SK-N-SH (cell line): ENCODE results near the gene C14orf93. TPM values are rescaled to one million over a fixed set of nuclear protein-coding genes. Genes with fewer than 3 reads are reported as not detected.

ENCODE experiments used
- CTCF ChIA-PET: fragments of 300-600, 350-600 bp; formaldehyde crosslinking; extraction: SDS; loops from one replicate; lab custom pipeline; 2021; lab: Yijun Ruan, JAX
- POLR2A ChIA-PET: fragments of 350-600 bp; sonication (Branson Sonifier 250); formaldehyde crosslinking; extraction: SDS; loops from one replicate; lab custom pipeline; 2020; ENCODE audit warnings: antibody characterized with exemption, inconsistent platforms; lab: Yijun Ruan, JAX
- DNase-seq: peaks from one replicate; pipeline ENCODE4 v3.0.0; 2012
- H2AFZ ChIP-seq: fragments of 200-600 bp; sonication (generic); 2 replicates; pipeline ENCODE4 v1.8.1; 2016; ENCODE audit warnings: antibody characterized with exemption, mild to moderate bottlenecking, low read depth
- H3F3A ChIP-seq: fragments of 200-600 bp; sonication (generic); replicated peaks from 2 replicates; pipeline ENCODE3; 2016; ENCODE audit warnings: antibody characterized with exemption, mild to moderate bottlenecking; ENCODE audit not compliant: insufficient read depth
- H3K27ac ChIP-seq, 2 experiments: fragments of 200-500 bp in 1 of 2; fragments of 200-600 bp in 1 of 2; sonication (Bioruptor generic) in 1 of 2; sonication (generic), shearing (Covaris generic) in 1 of 2; 2 replicates each; pipeline versions ENCODE4 v1.5.1 to v1.6.1; 2014 to 2016; ENCODE audit warnings: low read depth in 2 of 2, inconsistent platforms in 1 of 2, low read length in 1 of 2, mild to moderate bottlenecking in 1 of 2, mixed read lengths in 1 of 2
- H3K27me3 ChIP-seq: fragments of 200-600 bp; sonication (generic), shearing (Covaris generic); 2 replicates; pipeline ENCODE4 v1.6.1; 2016; ENCODE audit warnings: mixed run types; ENCODE audit not compliant: insufficient read depth
- H3K36me3 ChIP-seq, 2 experiments: fragments of 200-500 bp in 1 of 2; fragments of 200-600 bp in 1 of 2; sonication (Bioruptor generic) in 1 of 2; sonication (generic) in 1 of 2; replicated peaks in 1 of 2; 2 replicates each; pipeline versions ENCODE3 to v1.5.1; 2014 to 2016; ENCODE audit warnings: low read length in 1 of 2, mild to moderate bottlenecking in 1 of 2; ENCODE audit not compliant: insufficient read depth in 2 of 2, control insufficient read depth in 1 of 2
- H3K4me1 ChIP-seq, 2 experiments: fragments of 200-500 bp in 1 of 2; fragments of 200-600 bp in 1 of 2; sonication (Bioruptor generic) in 1 of 2; sonication (generic), shearing (Covaris generic) in 1 of 2; 2 replicates each; pipeline versions ENCODE4 v1.5.1 to v1.6.1; 2014 to 2016; ENCODE audit warnings: low read depth in 1 of 2, low read length in 1 of 2, mixed run types in 1 of 2; ENCODE audit not compliant: insufficient read depth in 2 of 2, control insufficient read depth in 1 of 2
- H3K4me2 ChIP-seq: fragments of 200-600 bp; sonication (generic), shearing (Covaris generic); 2 replicates; pipeline ENCODE4 v1.6.1; 2017; ENCODE audit warnings: mixed run types
- H3K4me3 ChIP-seq, 2 experiments: fragments of 200-500 bp in 1 of 2; fragments of 200-600 bp in 1 of 2; sonication (Bioruptor generic) in 1 of 2; sonication (generic), shearing (Covaris generic) in 1 of 2; 2 replicates each; pipeline versions ENCODE4 v1.5.1 to v1.8.1; 2014 to 2016; ENCODE audit warnings: low read depth in 2 of 2, inconsistent platforms in 1 of 2, low read length in 1 of 2, mild to moderate bottlenecking in 1 of 2, mixed read lengths in 1 of 2, moderate library complexity in 1 of 2
- H3K79me2 ChIP-seq: fragments of 200-600 bp; sonication (generic); 2 replicates; pipeline ENCODE4 v1.8.1; 2017; ENCODE audit warnings: mild to moderate bottlenecking; ENCODE audit not compliant: insufficient read depth
- H3K9ac ChIP-seq: fragments of 200-600 bp; sonication (generic); 2 replicates; pipeline ENCODE4 v1.6.1; 2017; ENCODE audit warnings: mixed run types
- H3K9me2 ChIP-seq: fragments of 200-600 bp; sonication (generic); 2 replicates; pipeline ENCODE4 v1.6.1; 2017; ENCODE audit warnings: mixed run types
- H3K9me3 ChIP-seq: fragments of 200-600 bp; sonication (generic); 2 replicates; pipeline ENCODE4 v1.6.1; 2017; ENCODE audit warnings: mixed run types, mild to moderate bottlenecking, moderate library complexity
- H4K20me1 ChIP-seq: fragments of 200-600 bp; sonication (generic); 2 replicates; pipeline ENCODE4 v1.6.1; 2017; ENCODE audit warnings: mild to moderate bottlenecking, mixed run types; ENCODE audit not compliant: insufficient read depth
- CTCF ChIP-seq: fragments of 200-600 bp; sonication (generic); IDR thresholded peaks from 2 replicates; pipeline ENCODE4 v1.6.1; 2017; ENCODE audit warnings: antibody characterized with exemption, mild to moderate bottlenecking, moderate library complexity
- FOXM1 ChIP-seq: IDR thresholded peaks from 2 replicates; pipeline ENCODE4 v1.4.0; 2012; ENCODE audit warnings: low read depth, mild to moderate bottlenecking
- IRF3 ChIP-seq: fragments of 150-350 bp; IDR thresholded peaks from 2 replicates; pipeline ENCODE4 v1.6.1; 2016; ENCODE audit warnings: mild to moderate bottlenecking, low read depth, low read length
- JUND ChIP-seq: IDR thresholded peaks from 2 replicates; pipeline ENCODE4 v1.4.0; 2012
- POLR2AphosphoS5 ChIP-seq: IDR thresholded peaks from 2 replicates; pipeline ENCODE4 v1.6.1; 2012; ENCODE audit warnings: low read depth, low read length
- RAD21 ChIP-seq: IDR thresholded peaks from 2 replicates; pipeline ENCODE4 v1.6.1; 2012; ENCODE audit warnings: mild to moderate bottlenecking, low read length
- RCOR1 ChIP-seq: fragments of 150-350 bp; IDR thresholded peaks from 2 replicates; pipeline ENCODE4 v1.6.1; 2017; ENCODE audit warnings: antibody characterized with exemption, low read length
- REST ChIP-seq: IDR thresholded peaks from 2 replicates; pipeline ENCODE4 v1.6.1; 2012; ENCODE audit warnings: mild to moderate bottlenecking, low read depth, low read length, moderate library complexity
- RXRA ChIP-seq: IDR thresholded peaks from 2 replicates; pipeline ENCODE4 v1.4.0; 2012; ENCODE audit warnings: low read depth, mild to moderate bottlenecking, borderline replicate concordance
- SMC3 ChIP-seq: IDR thresholded peaks from 2 replicates; pipeline ENCODE4 v1.6.1; 2012; ENCODE audit warnings: low read depth, low read length, improper control_type of control experiment
- USF1 ChIP-seq: IDR thresholded peaks from 2 replicates; pipeline ENCODE4 v1.4.0; 2012; ENCODE audit warnings: low read depth, borderline replicate concordance
- YY1 ChIP-seq: IDR thresholded peaks from 2 replicates; pipeline ENCODE4 v1.4.0; 2012; ENCODE audit warnings: low read depth, mild to moderate bottlenecking
- WGBS: methylation state at CpG from one replicate; pipeline ENCODE4 v1.1.6; 2017; ENCODE audit warnings: low lambda C conversion rate; 5-methylcytosine and 5-hydroxymethylcytosine counted together
- polyA plus RNA-seq, 3 experiments: library from polyadenylated mRNA; depleted of rRNA; stranded (reverse); fragments of >200 nt; gene quantifications; 2 replicates each; pipeline ENCODE4 v1.2.3, GENCODE V29; 2012

Gene C14orf93
- polyA plus RNA-seq, 1 of the 3 experiments (the other 2 are of a cell fraction) = 9.1 TPM

GRCh38 chr14:23058654-23059504, 48.9 kb upstream of the C14orf93 start:
- Histone ChIP-seq H3K4me2 (no peak overlapping the region), H3K4me3 (no peak overlapping the region), H3K36me3 (peaks cover 35 to 42% of the 10 kb centered on the region in 2 experiments), H3K27ac (no peak overlapping the region; a peak in 1 of 4 replicates), H4K20me1 (no peaks in the 10 kb centered on the region; the same call in 1 of the 2 replicates), H3K27me3 (no peaks in the 10 kb centered on the region), H2AFZ (no peak overlapping the region), H3K9ac (no peak overlapping the region), H3K4me1 (peaks cover 27 to 28% of the 10 kb centered on the region in 2 experiments; a peak in 3 of 4 replicates), H3K79me2 (peaks cover 15% of the 10 kb centered on the region; the same call in 1 of the 2 replicates), H3F3A (peaks cover 50% of the 10 kb centered on the region), H3K9me3 (no peaks in the 10 kb centered on the region), H3K9me2 (no peaks in the 10 kb centered on the region)
- WGBS = 96% methylated on average over 32 of the region's 32 CpGs
- ChIA-PET CTCF (interaction anchor here (0.6 to 33.1 kb wide), 33 partner anchors 10 to 227 kb away, joined by 3 to 1566 read pairs (median 6); partner anchors contain the start of genes ACIN1, AJUBA, C14orf119 and HOMEZ), POLR2A (interaction anchor here (0.9 to 3.9 kb wide), 12 partner anchors 10 to 81 kb away, joined by 3 to 33 read pairs (median 6); partner anchors contain the start of genes ACIN1, AJUBA and C14orf119)
- no peak for TF ChIP-seq SMC3
- TF ChIP-seq REST = no peak
- no peak for TF ChIP-seq FOXM1
- no peak; the same call in 1 of the 2 replicates for TF ChIP-seq POLR2AphosphoS5
- TF ChIP-seq YY1 = no peak
- DNase-seq = no peak

- Histone ChIP-seq H3K9ac (peak overlapping the region; percentile 56; the same call in 1 of the 2 replicates), H3K36me3 (peaks cover 28 to 39% of the 10 kb centered on the region in 2 experiments), H3K4me2 (peak overlapping the region; percentile 99), H3K79me2 (peaks cover 15% of the 10 kb centered on the region; the same call in 1 of the 2 replicates), H3K27me3 (no peaks in the 10 kb centered on the region), H3K4me1 (peaks cover 27 to 28% of the 10 kb centered on the region in 2 experiments; a peak in 3 of 4 replicates), H3K4me3 (peak overlapping the region; percentile 62 to 82), H2AFZ (no peak overlapping the region), H3K9me3 (no peaks in the 10 kb centered on the region), H3F3A (peaks cover 46% of the 10 kb centered on the region), H3K27ac (peak overlapping the region; percentile 62 to 90; a peak in 3 of 4 replicates), H3K9me2 (no peaks in the 10 kb centered on the region), H4K20me1 (no peaks in the 10 kb centered on the region; the same call in 1 of the 2 replicates)
- ChIA-PET POLR2A (interaction anchor here (0.9 to 3.9 kb wide), 12 partner anchors 11 to 80 kb away, joined by 3 to 33 read pairs (median 6); partner anchors contain the start of genes ACIN1, AJUBA and C14orf119), CTCF (interaction anchor here (0.6 to 33.1 kb wide), 40 partner anchors 11 to 501 kb away, joined by 3 to 1566 read pairs (median 5); partner anchors contain the start of genes ACIN1, AJUBA, C14orf119 and HOMEZ)
- 4% methylated on average over 23 of the region's 51 CpGs for WGBS
- peak; percentile 92 for DNase-seq
- TF ChIP-seq RXRA (no peak), USF1 (no peak), RCOR1 (0 out of 2 replicates have a peak, but pooled peaks have one; percentile 12), JUND (no peak), CTCF (peak; percentile 94), RAD21 (peak; percentile 81), IRF3 (no peak), SMC3 (peak; percentile 89)
Observed at GRCh38 chr14:23057757-23058653, 48.1 kb upstream of the C14orf93 start.
